ENCODE measurements around the gene TIMM10.

Gene TIMM10

GRCh38 chr11:57530596-57531507, at the start of gene TIMM10:
TSS of gene TIMM10 (minus strand) at chr11:57530754. CDS start at chr11:57530189, 565 bp downstream.
- DNase-seq = peak; percentile 89

- DNase-seq = no peak
These were observed 43.5 kb upstream of the TIMM10 start for GRCh38 chr11:57574061-57574460.

- DNase-seq = no peak
These were observed 41.1 kb upstream of the TIMM10 start for GRCh38 chr11:57571606-57572005.

- DNase-seq = peak; percentile 91
These were observed 37.8 kb upstream of the TIMM10 start for GRCh38 chr11:57568330-57568766.

GRCh38 chr11:57567515-57568329, 37.2 kb upstream of the TIMM10 start, which contains the start of gene UBE2L6:
TSS of gene UBE2L6 (minus strand) at chr11:57567672. CDS start at chr11:57567611, 61 bp downstream.
- DNase-seq = peak; percentile 59

- DNase-seq = peak; percentile 18
These were observed 36.5 kb upstream of the TIMM10 start for GRCh38 chr11:57566905-57567514.

GRCh38 chr11:57566005-57566904, 35.7 kb upstream of the TIMM10 start:
- DNase-seq = no peak

GRCh38 chr11:57562596-57562995, 32.0 kb upstream of the TIMM10 start:
- no peak for DNase-seq

- DNase-seq = no peak
These were observed 29.6 kb upstream of the TIMM10 start for GRCh38 chr11:57560146-57560545.

GRCh38 chr11:57556041-57556440, 25.5 kb upstream of the TIMM10 start:
- no peak for DNase-seq

GRCh38 chr11:57555393-57555792, 24.8 kb upstream of the TIMM10 start:
- no peak for DNase-seq

GRCh38 chr11:57552479-57552878, 21.9 kb upstream of the TIMM10 start:
- DNase-seq = no peak

- no peak for DNase-seq
These were observed 21.4 kb upstream of the TIMM10 start for GRCh38 chr11:57551941-57552340.

GRCh38 chr11:57549983-57550382, 19.4 kb upstream of the TIMM10 start:
- no peak for DNase-seq

GRCh38 chr11:57547854-57548377, 17.4 kb upstream of the TIMM10 start:
- no peak for DNase-seq

- no peak for DNase-seq
These were observed 16.4 kb upstream of the TIMM10 start for GRCh38 chr11:57546869-57547475.

GRCh38 chr11:57546451-57546850, 15.9 kb upstream of the TIMM10 start:
- no peak for DNase-seq

- no peak for DNase-seq
These were observed 15.3 kb upstream of the TIMM10 start for GRCh38 chr11:57545883-57546282.

GRCh38 chr11:57544566-57544965, 14.0 kb upstream of the TIMM10 start:
- no peak for DNase-seq

- no peak for DNase-seq
These were observed 13.0 kb upstream of the TIMM10 start for GRCh38 chr11:57543593-57543992.

- DNase-seq = no peak
These were observed 12.0 kb upstream of the TIMM10 start for GRCh38 chr11:57542582-57542981.

Measured in activated CD4-positive, alpha-beta T cell treated with anti-CD3 and anti-CD28 coated beads, Interleukin-2, amount 50 U/mL, for 1 hour (primary cell).